Uterus (tissue), 2 donors: ENCODE results near the gene MAN2A2.

ENCODE experiments used
- POLR2A ChIP-seq, 2 donors: fragments of 450-650 bp; IDR thresholded peaks; one replicate each; pipeline ENCODE4 v1.6.1; 2016; ENCODE audit warnings: antibody characterized with exemption in 2 of 2, mild to moderate bottlenecking in 1 of 2, moderate library complexity in 1 of 2
- TF ChIP-seq, protein P1 (sequence below), 4 experiments: fragments of 200-600 bp in 2 of 4; fragments of 450-650 bp in 2 of 4; sonication (generic) in 2 of 4; IDR thresholded peaks; one replicate each; pipeline ENCODE4 v1.5.1; 2016 to 2019; ENCODE audit warnings: antibody characterized with exemption in 4 of 4, mild to moderate bottlenecking in 2 of 4, moderate library complexity in 1 of 4

DNA sequence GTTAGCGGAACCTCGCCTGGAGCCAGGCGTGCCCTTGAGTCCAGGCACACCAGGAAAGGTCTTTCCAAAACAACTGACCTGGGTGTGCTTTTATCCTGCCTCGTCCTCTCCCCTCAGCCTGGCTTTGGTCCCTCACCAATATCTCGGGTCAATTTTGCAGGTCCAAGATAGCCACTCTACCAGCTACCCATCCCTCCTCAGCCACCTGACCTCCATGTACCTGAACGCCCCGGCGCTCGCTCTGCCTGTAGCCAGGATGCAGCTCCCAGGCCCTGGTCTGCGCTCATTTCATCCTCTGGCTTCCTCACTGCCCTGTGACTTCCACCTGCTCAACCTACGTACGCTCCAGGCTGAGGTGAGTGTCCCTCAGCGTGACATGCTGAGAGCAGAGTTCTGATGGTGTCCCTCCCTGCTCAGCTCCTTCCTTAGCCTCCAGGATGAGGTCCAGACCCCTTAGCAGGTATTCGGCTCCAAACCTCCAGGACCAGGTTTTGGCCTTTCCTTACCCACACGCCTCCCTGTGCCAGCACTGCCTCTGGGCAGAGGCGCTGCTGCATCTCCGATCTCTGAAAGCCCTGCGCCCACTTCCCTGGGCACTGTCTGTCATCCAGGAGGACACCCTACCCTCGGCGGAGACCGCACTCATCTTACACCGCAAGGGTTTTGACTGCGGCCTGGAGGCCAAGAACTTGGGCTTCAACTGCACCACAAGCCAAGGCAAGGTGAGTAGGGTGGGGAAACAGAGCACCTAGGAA, 15.1 kb downstream of the MAN2A2 start:
- TF ChIP-seq, protein P1, sequence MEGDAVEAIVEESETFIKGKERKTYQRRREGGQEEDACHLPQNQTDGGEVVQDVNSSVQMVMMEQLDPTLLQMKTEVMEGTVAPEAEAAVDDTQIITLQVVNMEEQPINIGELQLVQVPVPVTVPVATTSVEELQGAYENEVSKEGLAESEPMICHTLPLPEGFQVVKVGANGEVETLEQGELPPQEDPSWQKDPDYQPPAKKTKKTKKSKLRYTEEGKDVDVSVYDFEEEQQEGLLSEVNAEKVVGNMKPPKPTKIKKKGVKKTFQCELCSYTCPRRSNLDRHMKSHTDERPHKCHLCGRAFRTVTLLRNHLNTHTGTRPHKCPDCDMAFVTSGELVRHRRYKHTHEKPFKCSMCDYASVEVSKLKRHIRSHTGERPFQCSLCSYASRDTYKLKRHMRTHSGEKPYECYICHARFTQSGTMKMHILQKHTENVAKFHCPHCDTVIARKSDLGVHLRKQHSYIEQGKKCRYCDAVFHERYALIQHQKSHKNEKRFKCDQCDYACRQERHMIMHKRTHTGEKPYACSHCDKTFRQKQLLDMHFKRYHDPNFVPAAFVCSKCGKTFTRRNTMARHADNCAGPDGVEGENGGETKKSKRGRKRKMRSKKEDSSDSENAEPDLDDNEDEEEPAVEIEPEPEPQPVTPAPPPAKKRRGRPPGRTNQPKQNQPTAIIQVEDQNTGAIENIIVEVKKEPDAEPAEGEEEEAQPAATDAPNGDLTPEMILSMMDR (IDR thresholded peaks at IDR 0.05): no peak
- TF ChIP-seq POLR2A (IDR thresholded peaks at IDR 0.05): no peak
